Neutrophil (primary cell): ENCODE data around the gene CYTH4.

Experiments
- H3K27ac ChIP-seq: fragments of 200-600 bp; sonication (generic); 2 replicates; pipeline ENCODE4 v1.5.1; 2016; ENCODE audit warnings: mild to moderate bottlenecking, moderate library complexity
- H3K27me3 ChIP-seq: fragments of 200-600 bp; sonication (generic); 2 replicates; pipeline ENCODE4 v1.6.0; 2016; ENCODE audit warnings: mild to moderate bottlenecking
- H3K36me3 ChIP-seq: fragments of 200-600 bp; sonication (generic); 2 replicates; pipeline ENCODE4 v1.5.1; 2017
- H3K4me1 ChIP-seq, 2 experiments: fragments of 200-600 bp in 1 of 2; sonication (generic) in 1 of 2; 1 replicate in 1 of 2; 2 replicates in 1 of 2; pipeline versions ENCODE4 v1.5.1 to v1.6.1; 2013 to 2016; ENCODE audit warnings: low read depth in 1 of 2, low read length in 1 of 2, mild to moderate bottlenecking in 1 of 2, moderate library complexity in 1 of 2; ENCODE audit not compliant: control insufficient read depth in 1 of 2, insufficient read depth in 1 of 2
- H3K4me3 ChIP-seq, 2 experiments: fragments of 200-600 bp in 1 of 2; sonication (generic) in 1 of 2; 1 replicate in 1 of 2; 2 replicates in 1 of 2; pipeline ENCODE4 v1.5.1; 2013 to 2016; ENCODE audit warnings: low read depth in 1 of 2, low read length in 1 of 2, mild to moderate bottlenecking in 1 of 2, moderate library complexity in 1 of 2
- H3K9me3 ChIP-seq: fragments of 200-600 bp; sonication (generic); 2 replicates; pipeline ENCODE4 v1.5.1; 2016
- CTCF ChIP-seq: fragments of 200-600 bp; sonication (generic); IDR thresholded peaks from 2 replicates; pipeline ENCODE4 v1.5.1; 2016; ENCODE audit warnings: antibody characterized with exemption

The CYTH4 gene

GRCh38 chr22:37310815-37311595 lies 28.7 kb downstream of the CYTH4 start:
- Histone ChIP-seq H3K27ac (peak overlapping the region; percentile 94), H3K36me3 (peaks cover 96% of the 10 kb centered on the region), H3K27me3 (no peaks in the 10 kb centered on the region), H3K9me3 (peaks cover 6% of the 10 kb centered on the region), H3K4me1 (peaks cover 89 to 95% of the 10 kb centered on the region in 2 experiments), H3K4me3 (peak overlapping the region; percentile 46 to 60)
- no peak for TF ChIP-seq CTCF

- H3K36me3 ChIP-seq, result peaks cover 92% of the 10 kb centered on the region
- H3K27ac ChIP-seq, result peak overlapping the region; percentile 94
- H3K9me3 ChIP-seq, result peaks cover 6% of the 10 kb centered on the region
- H3K27me3 ChIP-seq, result no peaks in the 10 kb centered on the region
- no peak for TF ChIP-seq CTCF
- peak overlapping the region; percentile 46 to 60 for H3K4me3 ChIP-seq
- H3K4me1 ChIP-seq, result peaks cover 86 to 90% of the 10 kb centered on the region in 2 experiments
Observed at GRCh38 chr22:37311761-37312312, 29.5 kb downstream of the CYTH4 start.

- TF ChIP-seq CTCF, result no peak
- Histone ChIP-seq H3K36me3 (peaks cover 84% of the 10 kb centered on the region), H3K9me3 (peaks cover 6% of the 10 kb centered on the region), H3K4me3 (peak overlapping the region in 1 of 2 experiments; percentile 60), H3K4me1 (peaks cover 78 to 83% of the 10 kb centered on the region in 2 experiments), H3K27me3 (no peaks in the 10 kb centered on the region), H3K27ac (peak overlapping the region; percentile 94)
Observed at GRCh38 chr22:37312549-37313183, 30.4 kb downstream of the CYTH4 start.

- Histone ChIP-seq H3K9me3 (peaks cover 6% of the 10 kb centered on the region), H3K36me3 (peaks cover 74% of the 10 kb centered on the region), H3K4me3 (no peak overlapping the region), H3K27me3 (no peaks in the 10 kb centered on the region), H3K4me1 (peaks cover 68 to 73% of the 10 kb centered on the region in 2 experiments), H3K27ac (peak overlapping the region; percentile 94)
- TF ChIP-seq CTCF, result no peak
Observed at GRCh38 chr22:37313376-37314314, 31.3 kb downstream of the CYTH4 start.
